MM.1S (cell line): ENCODE results near the gene LAMA3.

ENCODE experiments used
- DNase-seq: peaks from one replicate; pipeline ENCODE4 v3.0.0-alpha.2; 2015
- H2AFZ ChIP-seq: fragments of 300-600 bp; sonication (generic); 2 replicates; pipeline ENCODE4 v1.6.0; 2016; ENCODE audit warnings: antibody characterized with exemption, low read length
- H3F3A ChIP-seq: fragments of 300-600 bp; sonication (generic); 2 replicates; pipeline ENCODE4 v1.6.1; 2016; ENCODE audit warnings: mild to moderate bottlenecking, antibody characterized with exemption, low read length, moderate library complexity, mixed read lengths; ENCODE audit not compliant: insufficient read depth
- H3K27ac ChIP-seq: fragments of 300-600 bp; sonication (generic); 2 replicates; pipeline ENCODE4 v1.5.1; 2016; ENCODE audit warnings: mild to moderate bottlenecking, low read length
- H3K27me3 ChIP-seq: fragments of 300-600 bp; sonication (generic); replicated peaks from 2 replicates; pipeline ENCODE4 v1.6.0; 2016; ENCODE audit warnings: low read length; ENCODE audit not compliant: insufficient read depth
- H3K36me3 ChIP-seq: fragments of 300-600 bp; sonication (generic); replicated peaks from 2 replicates; pipeline ENCODE4 v1.6.1; 2016; ENCODE audit warnings: mild to moderate bottlenecking, low read length, mixed read lengths; ENCODE audit not compliant: insufficient read depth
- H3K4me1 ChIP-seq: fragments of 300-600 bp; sonication (generic); 2 replicates; pipeline ENCODE4 v1.6.1; 2016; ENCODE audit warnings: low read length, mixed read lengths
- H3K4me2 ChIP-seq: fragments of 300-600 bp; sonication (generic); 2 replicates; pipeline ENCODE4 v1.6.0; 2016; ENCODE audit warnings: low read depth, low read length
- H3K4me3 ChIP-seq: fragments of 300-600 bp; sonication (generic); 2 replicates; pipeline ENCODE4 v1.5.1; 2016; ENCODE audit warnings: low read length, mixed read lengths
- H3K79me2 ChIP-seq: fragments of 300-600 bp; sonication (generic); 2 replicates; pipeline ENCODE4 v1.6.1; 2016; ENCODE audit warnings: mixed run types, low read length, mixed read lengths
- H3K9ac ChIP-seq: fragments of 300-600 bp; sonication (generic); 2 replicates; pipeline ENCODE4 v1.6.1; 2016; ENCODE audit warnings: low read length, mixed read lengths
- H3K9me2 ChIP-seq: fragments of 300-600 bp; sonication (generic); replicated peaks from 2 replicates; pipeline ENCODE4 v1.6.1; 2016; ENCODE audit warnings: mild to moderate bottlenecking, low read length, mixed read lengths; ENCODE audit not compliant: insufficient read depth
- H3K9me3 ChIP-seq: fragments of 300-600 bp; sonication (generic); replicated peaks from 2 replicates; pipeline ENCODE4 v1.6.1; 2016; ENCODE audit warnings: mild to moderate bottlenecking, low read length, mixed read lengths; ENCODE audit not compliant: insufficient read depth
- H4K20me1 ChIP-seq: fragments of 300-600 bp; sonication (generic); 2 replicates; pipeline ENCODE4 v1.6.1; 2016; ENCODE audit warnings: mild to moderate bottlenecking, low read length, moderate library complexity, mixed read lengths; ENCODE audit not compliant: insufficient read depth
- CTCF ChIP-seq: fragments of 300-600 bp; sonication (generic); IDR thresholded peaks from 2 replicates; pipeline ENCODE4 v1.5.1; 2016; ENCODE audit warnings: antibody characterized with exemption, low read length, mixed read lengths
- EZH2 ChIP-seq: fragments of 300-600 bp; sonication (generic); optimal IDR thresholded peaks from 2 replicates; pipeline ENCODE3; 2017; ENCODE audit warnings: low read depth, mild to moderate bottlenecking, antibody characterized with exemption, low read length, mixed read lengths
- EZH2phosphoT487 ChIP-seq: fragments of 300-600 bp; sonication (generic); IDR thresholded peaks from 2 replicates; pipeline ENCODE4 v1.6.1; 2018; ENCODE audit warnings: antibody characterized with exemption, low read length

Gene LAMA3

GRCh38 chr18:23793985-23794867 is 105.0 kb downstream of the LAMA3 start:
- H3K9me3 ChIP-seq: no peaks in the 10 kb centered on the region
- H3K4me2 ChIP-seq: no peak overlapping the region
- H3K9me2 ChIP-seq: no peaks in the 10 kb centered on the region
- H4K20me1 ChIP-seq: no peaks in the 10 kb centered on the region
- no peaks in the 10 kb centered on the region for H3K79me2 ChIP-seq
- H3K27ac ChIP-seq: no peak overlapping the region
- TF ChIP-seq EZH2 (no peak), CTCF (no peak), EZH2phosphoT487 (no peak)
- H3K4me1 ChIP-seq: no peaks in the 10 kb centered on the region
- no peaks in the 10 kb centered on the region for H3K36me3 ChIP-seq
- DNase-seq: no peak
- H3K9ac ChIP-seq: no peak overlapping the region
- no peak overlapping the region for H3K4me3 ChIP-seq
- no peaks in the 10 kb centered on the region for H3K27me3 ChIP-seq
- H3F3A ChIP-seq: no peaks in the 10 kb centered on the region
- no peak overlapping the region for H2AFZ ChIP-seq

- Histone ChIP-seq H3K9me3 (no peaks in the 10 kb centered on the region), H3K9ac (no peak overlapping the region), H4K20me1 (no peaks in the 10 kb centered on the region), H3K36me3 (no peaks in the 10 kb centered on the region), H3K79me2 (no peaks in the 10 kb centered on the region), H3K4me2 (no peak overlapping the region), H3K4me3 (no peak overlapping the region), H3F3A (no peaks in the 10 kb centered on the region), H3K27ac (no peak overlapping the region), H3K27me3 (no peaks in the 10 kb centered on the region), H2AFZ (no peak overlapping the region), H3K9me2 (no peaks in the 10 kb centered on the region), H3K4me1 (no peaks in the 10 kb centered on the region)
- TF ChIP-seq EZH2 (no peak), CTCF (no peak), EZH2phosphoT487 (no peak)
- no peak for DNase-seq
Observed at GRCh38 chr18:23798249-23798648, 109.0 kb downstream of the LAMA3 start.

GRCh38 chr18:23798824-23799223 is 109.6 kb downstream of the LAMA3 start:
- Histone ChIP-seq H3K9me2 (no peaks in the 10 kb centered on the region), H3K27ac (no peak overlapping the region), H3K79me2 (no peaks in the 10 kb centered on the region), H3K36me3 (no peaks in the 10 kb centered on the region), H3K4me3 (no peak overlapping the region), H3F3A (no peaks in the 10 kb centered on the region), H3K9me3 (no peaks in the 10 kb centered on the region), H4K20me1 (no peaks in the 10 kb centered on the region), H3K9ac (no peak overlapping the region), H3K4me1 (no peaks in the 10 kb centered on the region), H2AFZ (no peak overlapping the region), H3K27me3 (no peaks in the 10 kb centered on the region), H3K4me2 (no peak overlapping the region)
- TF ChIP-seq EZH2phosphoT487 (no peak), EZH2 (no peak), CTCF (no peak)
- DNase-seq: no peak
